HEK293 (cell line): ENCODE measurements around the gene ZCWPW1.
A peak's percentile ranks its signal among the peaks of the same experiment; 100 is the strongest.

Experiments used
- BCL11B ChIP-seq: fragments of 450-650 bp; formaldehyde crosslinking; IDR thresholded peaks from 2 replicates; pipeline ENCODE4 v1.5.1; 2016; ENCODE audit warnings: low read depth, missing biosample characterization, missing genetic modification characterization
- BCL6B ChIP-seq: fragments of 450-650 bp; formaldehyde crosslinking; IDR thresholded peaks from 2 replicates; pipeline ENCODE4 v1.5.1; 2017; ENCODE audit warnings: missing biosample characterization, missing genetic modification characterization
- CTCF ChIP-seq: fragments of 450-650 bp; formaldehyde crosslinking; IDR thresholded peaks from 2 replicates; pipeline ENCODE4 v1.5.1; 2016; ENCODE audit warnings: missing biosample characterization, missing genetic modification characterization
- EGR2 ChIP-seq: fragments of 450-650 bp; formaldehyde crosslinking; IDR thresholded peaks from 2 replicates; pipeline ENCODE4 v1.5.1; 2016; ENCODE audit warnings: low read depth, missing biosample characterization, missing genetic modification characterization
- GLIS1 ChIP-seq: fragments of 450-650 bp; formaldehyde crosslinking; IDR thresholded peaks from 2 replicates; pipeline ENCODE4 v1.5.1; 2016; ENCODE audit warnings: missing biosample characterization, missing genetic modification characterization
- GLIS2 ChIP-seq: fragments of 450-650 bp; formaldehyde crosslinking; IDR thresholded peaks from 2 replicates; pipeline ENCODE4 v1.5.1; 2016; ENCODE audit warnings: missing biosample characterization, missing genetic modification characterization
- IKZF3 ChIP-seq: fragments of 450-650 bp; IDR thresholded peaks from 2 replicates; pipeline ENCODE4 v1.5.0; 2018; ENCODE audit warnings: missing biosample characterization, mild to moderate bottlenecking, missing genetic modification characterization, moderate library complexity
- INSM2 ChIP-seq: fragments of 450-650 bp; formaldehyde crosslinking; IDR thresholded peaks from 2 replicates; pipeline ENCODE4 v1.5.1; 2016; ENCODE audit warnings: missing biosample characterization, missing genetic modification characterization
- PRDM2 ChIP-seq: fragments of 450-650 bp; formaldehyde crosslinking; IDR thresholded peaks from 2 replicates; pipeline ENCODE4 v1.5.1; 2016; ENCODE audit warnings: missing biosample characterization, missing genetic modification characterization, borderline replicate concordance
- SP2 ChIP-seq: fragments of 450-650 bp; formaldehyde crosslinking; IDR thresholded peaks from 2 replicates; pipeline ENCODE4 v1.5.1; 2016; ENCODE audit warnings: missing biosample characterization, missing genetic modification characterization
- TCF7L2 ChIP-seq: IDR thresholded peaks from 2 replicates; pipeline ENCODE4 v1.6.1; 2011; ENCODE audit warnings: low read depth, mild to moderate bottlenecking, inconsistent platforms, low read length, moderate library complexity, borderline replicate concordance
- ZBTB1 ChIP-seq: fragments of 450-650 bp; formaldehyde crosslinking; IDR thresholded peaks from 2 replicates; pipeline ENCODE4 v1.5.1; 2016; ENCODE audit warnings: missing biosample characterization, missing genetic modification characterization
- ZBTB6 ChIP-seq: fragments of 450-650 bp; formaldehyde crosslinking; IDR thresholded peaks from 2 replicates; pipeline ENCODE4 v1.5.1; 2017; ENCODE audit warnings: missing biosample characterization, missing genetic modification characterization
- ZBTB8A ChIP-seq: fragments of 450-650 bp; formaldehyde crosslinking; IDR thresholded peaks from 2 replicates; pipeline ENCODE4 v1.5.1; 2016; ENCODE audit warnings: missing biosample characterization, missing genetic modification characterization
- ZNF19 ChIP-seq: fragments of 450-650 bp; formaldehyde crosslinking; IDR thresholded peaks from 2 replicates; pipeline ENCODE4; 2016; ENCODE audit warnings: missing biosample characterization, missing genetic modification characterization, low read depth
- ZNF311 ChIP-seq: fragments of 450-650 bp; formaldehyde crosslinking; IDR thresholded peaks from 2 replicates; pipeline ENCODE4 v1.5.1; 2017; ENCODE audit warnings: missing biosample characterization, missing genetic modification characterization, borderline replicate concordance
- ZNF341 ChIP-seq: fragments of 450-650 bp; formaldehyde crosslinking; IDR thresholded peaks from 2 replicates; pipeline ENCODE4; 2016; ENCODE audit warnings: low read depth, missing biosample characterization, missing genetic modification characterization
- ZNF398 ChIP-seq: fragments of 450-650 bp; formaldehyde crosslinking; IDR thresholded peaks from 2 replicates; pipeline ENCODE4 v1.5.1; 2017; ENCODE audit warnings: missing biosample characterization, missing genetic modification characterization
- ZNF561 ChIP-seq: fragments of 450-650 bp; IDR thresholded peaks from 2 replicates; pipeline ENCODE4 v1.5.1; 2018; ENCODE audit warnings: missing biosample characterization, missing genetic modification characterization, borderline replicate concordance
- ZNF670 ChIP-seq: fragments of 450-650 bp; formaldehyde crosslinking; IDR thresholded peaks from 2 replicates; pipeline ENCODE4 v1.5.1; 2016; ENCODE audit warnings: missing biosample characterization, missing genetic modification characterization, low read depth
- ZNF791 ChIP-seq: fragments of 450-650 bp; formaldehyde crosslinking; IDR thresholded peaks from 2 replicates; pipeline ENCODE4 v1.5.1; 2016; ENCODE audit warnings: missing biosample characterization, missing genetic modification characterization
- ZSCAN16 ChIP-seq: fragments of 450-650 bp; formaldehyde crosslinking; IDR thresholded peaks from 2 replicates; pipeline ENCODE4 v1.5.1; 2016; ENCODE audit warnings: missing biosample characterization, missing genetic modification characterization
- ZSCAN18 ChIP-seq: fragments of 450-650 bp; formaldehyde crosslinking; IDR thresholded peaks from 2 replicates; pipeline ENCODE4 v1.5.1; 2016; ENCODE audit warnings: missing biosample characterization, missing genetic modification characterization

ZCWPW1 gene

GRCh38 chr7:100428967-100429636 is 599 bp upstream of the ZCWPW1 start (continued):
- TF ChIP-seq GLIS2 (tag by site-specific recombination) = peak; percentile 18
- TF ChIP-seq INSM2 (tag by site-specific recombination) = peak; percentile 76; the same call in 1 of the 2 replicates
- no peak for TF ChIP-seq BCL6B
- no peak for TF ChIP-seq ZSCAN16 (tag by site-specific recombination)
- TF ChIP-seq SP2 (tag by site-specific recombination) = peak; percentile 89
- TF ChIP-seq ZNF791 (tag by site-specific recombination) = no peak
- TF ChIP-seq EGR2 (tag by site-specific recombination) = peak; percentile 93
- no peak; the same call in 1 of the 2 replicates for TF ChIP-seq ZBTB8A (tag by site-specific recombination)
- TF ChIP-seq BCL11B (tag by site-specific recombination) = peak; percentile 87; the same call in 1 of the 2 replicates
- peak; percentile 61; the same call in 1 of the 2 replicates for TF ChIP-seq ZBTB1 (tag by site-specific recombination)
- no peak for TF ChIP-seq TCF7L2
- no peak for TF ChIP-seq ZNF19 (tag by site-specific recombination)
- TF ChIP-seq GLIS1 (tag by site-specific recombination) = peak; percentile 88
- TF ChIP-seq ZNF670 (tag by site-specific recombination) = no peak
- peak; percentile 100 for TF ChIP-seq ZNF341 (tag by site-specific recombination)
- TF ChIP-seq ZNF561 = peak; percentile 54; the same call in 1 of the 2 replicates
- TF ChIP-seq ZNF398 (tag by site-specific recombination) = no peak; the same call in 1 of the 2 replicates
- peak; percentile 82 for TF ChIP-seq IKZF3
- no peak for TF ChIP-seq PRDM2 (tag by site-specific recombination)
- TF ChIP-seq CTCF (tag by site-specific recombination) = 0 out of 2 replicates have a peak, but pooled peaks have one; percentile 18
- TF ChIP-seq ZSCAN18 = 0 out of 2 replicates have a peak, but pooled peaks have one; percentile 56
- no peak for TF ChIP-seq ZNF311 (tag by site-specific recombination)
- 0 out of 2 replicates have a peak, but pooled peaks have one; percentile 28 for TF ChIP-seq ZBTB6
